Keratinocyte (primary cell): Measurements from ENCODE around the gene ISG20L2.

Experiments used
- CTCF ChIP-seq, 3 experiments: IDR thresholded peaks in 1 of 3; conservative IDR thresholded peaks in 1 of 3; optimal IDR thresholded peaks in 1 of 3; 2 replicates in 2 of 3; 3 replicates in 1 of 3; pipeline versions ENCODE3 to v1.5.1; 2011; ENCODE audit warnings: low read length in 3 of 3, mild to moderate bottlenecking in 3 of 3, moderate library complexity in 2 of 3, control low read depth in 1 of 3, inconsistent platforms in 1 of 3; ENCODE audit not compliant: insufficient read depth in 2 of 3; ENCODE audit errors: extremely low read depth in 1 of 3
- EZH2 ChIP-seq: IDR thresholded peaks from one replicate; pipeline ENCODE4 v1.6.1; 2012; ENCODE audit warnings: inconsistent platforms, mild to moderate bottlenecking, low read length, moderate library complexity

- TF ChIP-seq CTCF (optimal IDR thresholded peaks at IDR 0.05 in 1 of 3, IDR thresholded peaks at IDR 0.05 in 1 of 3, conservative IDR thresholded peaks at IDR 0.05 in 1 of 3; ENCODE audit: extremely low read depth in 1 of 3, insufficient read depth in 2 of 3, low read length in 3 of 3) (no peak), EZH2 (no peak)
These were observed 47.2 kb downstream of the ISG20L2 start for GRCh38 chr1:156681196-156681960.
